Right lobe of liver (tissue), 6 donors: Measurements from ENCODE around the gene SLC2A14. TPM values are rescaled to one million over a fixed set of nuclear protein-coding genes. Genes with fewer than 3 reads are reported as not detected.
"Not testable (repeated sequence)": the region's sequence is repeated elsewhere in the genome, so short reads cannot be mapped to it uniquely, and the experiment has no call there.

Experiments used
- ATAC-seq, 4 donors: fragments of 200-7000 bp; cut with Tn5 transposase; one replicate each; pipeline ENCODE4 v1.9.1; 2020; ENCODE audit warnings: mild to moderate bottlenecking in 4 of 4, moderate library complexity in 4 of 4
- DNase-seq, 3 donors: peaks; one replicate each; pipeline ENCODE4 v3.0.0-alpha.2; 2020
- H3K27ac ChIP-seq, 3 donors: fragments of 200-600 bp; one replicate each; pipeline ENCODE4 v1.8.0; 2022
- H3K27me3 ChIP-seq, 2 donors: fragments of 200-600 bp; one replicate each; pipeline ENCODE4 v1.8.0; 2022
- H3K36me3 ChIP-seq, 4 donors: fragments of 200-600 bp; sonication (generic) in 1 of 4; one replicate each; pipeline versions ENCODE4 v1.5.1 to v1.8.0; 2017 to 2022; ENCODE audit warnings: control low read depth in 1 of 4
- H3K4me1 ChIP-seq, 4 donors: fragments of 200-600 bp; sonication (generic) in 1 of 4; one replicate each; pipeline versions ENCODE4 v1.5.1 to v1.8.0; 2017 to 2022; ENCODE audit warnings: control low read depth in 1 of 4
- H3K4me3 ChIP-seq, 3 donors: fragments of 200-600 bp; one replicate each; pipeline ENCODE4 v1.8.0; 2022
- H3K9me3 ChIP-seq, 4 donors: fragments of 200-600 bp; sonication (generic) in 1 of 4; one replicate each; pipeline versions ENCODE4 v1.5.1 to v1.8.0; 2017 to 2022; ENCODE audit warnings: control low read depth in 1 of 4
- CTCF ChIP-seq, 4 donors: fragments of 200-600 bp in 3 of 4; fragments of 450-650 bp in 1 of 4; IDR thresholded peaks; one replicate each; pipeline versions ENCODE4 v1.5.1 to v1.8.0; 2016 to 2022; ENCODE audit warnings: antibody characterized with exemption in 4 of 4, mild to moderate bottlenecking in 2 of 4
- POLR2A ChIP-seq: fragments of 450-650 bp; IDR thresholded peaks from one replicate; pipeline ENCODE4 v1.6.1; 2017; ENCODE audit warnings: antibody characterized with exemption, mild to moderate bottlenecking
- WGBS: methylation state at CpG from one replicate; pipeline ENCODE4 v1.1.6; 2018; ENCODE audit warnings: low coverage, low lambda C conversion rate; ENCODE audit not compliant: insufficient coverage; ENCODE audit errors: missing lambda C conversion rate; 5-methylcytosine and 5-hydroxymethylcytosine counted together
- intact Hi-C, 2 donors: fragments of 100-400 bp; cut with DNase I; formaldehyde crosslinking; loops; one replicate each; pipeline versions ENCODE4 v1.11.2 to v1.14.1; 2022
- total RNA-seq, 6 experiments: library from RNA; depleted of rRNA in 2 of 6; stranded (reverse); fragments of >200 nt in 2 of 6; fragmentation: NEBNext Ultra II Directional in 3 of 6; extraction: Animal tissue kit (Norgen Biotek cat#: 25700) in 3 of 6; gene quantifications; one replicate each; pipeline versions ENCODE4 v1.1.0 to v1.2.4, GENCODE V29; 2016 to 2023
- donor health status: DM: no; HTN: yes; CAD: no.
- donor health status: DM: no; HTN: no; CAD: no.
- donor health status: DM: no; HTN: no; CAD: no.
- donor health status: DM: no; HTN: yes; CAD: no.
- donor health status: DM: no; HTN: yes; CAD: no.

Gene SLC2A14
- total RNA-seq, 6 experiments from 2014 or later, result 0.18 to 110 (median 0.95) TPM

- 25% methylated on average over 4 of the region's 6 CpGs for WGBS
- intact Hi-C loops, result no loop called here
- Histone ChIP-seq H3K36me3 (no peaks in the 10 kb centered on the region), H3K27ac (no peak overlapping the region), H3K4me1 (no peaks in the 10 kb centered on the region), H3K27me3 (no peaks in the 10 kb centered on the region), H3K4me3 (no peak overlapping the region), H3K9me3 (no peaks in the 10 kb centered on the region)
- DNase-seq (peak in 1 of 3 donors; percentile 24), ATAC-seq (peak; percentile 63 to 86 (median 77))
- TF ChIP-seq CTCF (IDR thresholded peaks at IDR 0.05) (peak; percentile 42 to 60 (median 58)), POLR2A (no peak)
Observed at GRCh38 chr12:7832059-7832696, 40.5 kb downstream of the SLC2A14 start.

- ATAC-seq, result not testable (repeated sequence)
Observed at GRCh38 chr12:7829737-7830136, 43.0 kb downstream of the SLC2A14 start.

GRCh38 chr12:7825754-7826153, 47.0 kb downstream of the SLC2A14 start:
- H3K27me3 ChIP-seq, H3K9me3 ChIP-seq, H3K36me3 ChIP-seq, H3K4me3 ChIP-seq, intact Hi-C loops, DNase-seq, ATAC-seq, H3K27ac ChIP-seq, H3K4me1 ChIP-seq: not testable (repeated sequence)
- 86% methylated on average over 4 of the region's 4 CpGs for WGBS

More at GRCh38 chr12:7829737-7830136, 43.0 kb downstream of the SLC2A14 start:
- H3K9me3 ChIP-seq, DNase-seq, intact Hi-C loops, H3K27ac ChIP-seq, H3K27me3 ChIP-seq, H3K36me3 ChIP-seq, H3K4me1 ChIP-seq, H3K4me3 ChIP-seq: not testable (repeated sequence)
- 93% methylated on average over 3 of the region's 4 CpGs for WGBS

- WGBS, result 2% methylated on average over 2 of the region's 2 CpGs
- no peak overlapping the region for H3K27ac ChIP-seq
- no peak for TF ChIP-seq POLR2A
- TF ChIP-seq CTCF (IDR thresholded peaks at IDR 0.05), result peak; percentile 68 to 95 (median 90)
Observed at GRCh38 chr12:7806863-7807487, 65.7 kb downstream of the SLC2A14 start.

GRCh38 chr12:7806319-7806718, 66.4 kb downstream of the SLC2A14 start:
- not testable (repeated sequence) for H3K27ac ChIP-seq, DNase-seq, H3K4me1 ChIP-seq, H3K27me3 ChIP-seq, H3K36me3 ChIP-seq, ATAC-seq, H3K9me3 ChIP-seq, H3K4me3 ChIP-seq
- intact Hi-C loops, result loop anchor here in 1 of 2 donors (10.0 kb wide), 1 partner anchor 132 kb away; no protein-coding TSS in a partner anchor
- WGBS, result 63% methylated on average over 5 of the region's 6 CpGs

More at GRCh38 chr12:7806863-7807487, 65.7 kb downstream of the SLC2A14 start:
- Histone ChIP-seq H3K4me3 (no peak overlapping the region), H3K9me3 (no peaks in the 10 kb centered on the region), H3K36me3 (no peaks in the 10 kb centered on the region), H3K4me1 (no peaks in the 10 kb centered on the region), H3K27me3 (no peaks in the 10 kb centered on the region)
- DNase-seq (peak; percentile 59 to 70 (median 66)), ATAC-seq (peak; percentile 91 to 97 (median 95))
- intact Hi-C loops, result loop anchor here in 1 of 2 donors (10.0 kb wide), 1 partner anchor 132 kb away; no protein-coding TSS in a partner anchor

- DNase-seq, result no peak
- no peak for ATAC-seq
- H3K27ac ChIP-seq, result no peak overlapping the region
- intact Hi-C loops, result loop anchor here in 1 of 2 donors (10.0 kb wide), 1 partner anchor 127 kb away; no protein-coding TSS in a partner anchor
- no peak overlapping the region for H3K4me3 ChIP-seq
- TF ChIP-seq CTCF (IDR thresholded peaks at IDR 0.05) (no peak), POLR2A (no peak)
- no peaks in the 10 kb centered on the region for H3K27me3 ChIP-seq
- H3K36me3 ChIP-seq, result no peaks in the 10 kb centered on the region
- H3K4me1 ChIP-seq, result no peaks in the 10 kb centered on the region
- WGBS, result 36% methylated on average over 4 of the region's 4 CpGs
- H3K9me3 ChIP-seq, result no peaks in the 10 kb centered on the region
Observed at GRCh38 chr12:7801460-7801859, 71.3 kb downstream of the SLC2A14 start.

- H3K9me3 ChIP-seq, H3K27ac ChIP-seq, ATAC-seq, H3K36me3 ChIP-seq, H3K4me3 ChIP-seq, DNase-seq, H3K27me3 ChIP-seq, intact Hi-C loops, H3K4me1 ChIP-seq: not testable (repeated sequence)
- 36% methylated on average over 1 of the region's 4 CpGs for WGBS
Observed at GRCh38 chr12:7798750-7799308, 73.9 kb downstream of the SLC2A14 start.
